RWPE1 (cell line): ENCODE results near the gene MCM10.

Experiments used
- CTCF ChIA-PET: fragments of 350-600 bp; sonication (Branson Sonifier 250); formaldehyde crosslinking; extraction: SDS; loops from one replicate; lab custom pipeline; 2021; lab: Yijun Ruan, JAX
- POLR2A ChIA-PET: fragments of 400-600 bp; formaldehyde crosslinking; extraction: SDS; loops from one replicate; lab custom pipeline; 2020; ENCODE audit warnings: antibody characterized with exemption; ENCODE audit not compliant: low non-redundant PET; lab: Yijun Ruan, JAX
- DNase-seq: peaks from one replicate; pipeline ENCODE4 v3.0.0; 2012; ENCODE audit warnings: low spot score
- H3K27ac ChIP-seq: fragments of 450-650 bp; 2 replicates; pipeline ENCODE4 v1.5.1; 2017
- TF ChIP-seq, protein P1 (sequence below): fragments of 450-650 bp; conservative IDR thresholded peaks from 2 replicates; pipeline ENCODE4 v1.5.1; 2017; ENCODE audit warnings: low read depth, mild to moderate bottlenecking

Gene MCM10

DNA sequence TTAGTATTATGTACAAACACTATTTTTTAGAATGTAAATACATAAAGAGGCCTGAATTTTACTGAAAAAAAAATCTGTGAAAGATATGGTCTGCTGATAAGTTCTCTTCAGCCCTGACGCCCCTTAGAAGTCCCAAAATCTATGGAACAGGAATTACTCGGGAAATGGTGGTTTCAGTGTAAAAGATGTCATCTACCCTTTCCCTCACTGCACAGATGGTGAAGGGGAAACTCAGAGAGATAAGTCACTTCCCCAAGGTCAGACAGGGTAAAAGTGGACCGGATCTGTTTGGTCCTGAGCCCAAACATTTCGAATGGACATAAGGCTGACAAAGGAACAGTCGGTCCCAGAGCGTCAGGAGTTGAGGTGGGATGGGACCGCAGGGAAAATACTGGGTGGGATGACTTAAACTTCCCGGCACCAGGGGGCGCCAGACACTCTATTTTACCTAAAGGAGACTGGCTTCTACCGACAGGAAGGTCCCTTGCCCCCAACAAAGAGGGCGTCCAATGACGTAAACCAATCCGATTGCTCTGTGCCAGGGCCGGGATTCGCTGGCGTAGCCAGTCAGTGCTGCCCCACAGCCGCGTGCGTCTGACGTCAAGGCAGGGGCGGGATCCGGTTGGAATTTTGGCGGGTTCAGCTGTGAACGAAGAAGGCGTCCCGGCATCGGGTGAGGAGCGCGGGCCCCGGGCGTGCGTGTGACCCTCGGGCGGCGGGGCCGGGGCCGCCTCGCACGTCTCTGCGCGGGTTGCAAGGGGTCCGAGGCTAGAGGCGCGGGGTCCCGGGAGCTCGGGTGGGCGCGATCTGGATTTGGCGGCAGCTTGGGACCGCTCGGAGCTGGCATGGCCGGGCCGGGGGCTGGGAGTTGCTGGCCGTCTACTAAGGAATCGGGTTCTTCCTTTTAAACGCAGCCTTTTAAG, at the start of gene MCM10:
TSS of gene MCM10 (plus strand) at position 625 of the 923 bp plus-strand sequence. CDS start 2,645 bp downstream, outside the sequence.
- peak; percentile 98 for DNase-seq
- POLR2A ChIA-PET: no interaction called here
- CTCF ChIA-PET: interaction anchor here (0.6 to 1.9 kb wide), 8 partner anchors 10 to 1117 kb away, joined by 3 to 9 read pairs (median 4); no protein-coding TSS in a partner anchor
- peak within 1 kb of the TSS; percentile 50 for H3K27ac ChIP-seq
- TF ChIP-seq, protein P1, sequence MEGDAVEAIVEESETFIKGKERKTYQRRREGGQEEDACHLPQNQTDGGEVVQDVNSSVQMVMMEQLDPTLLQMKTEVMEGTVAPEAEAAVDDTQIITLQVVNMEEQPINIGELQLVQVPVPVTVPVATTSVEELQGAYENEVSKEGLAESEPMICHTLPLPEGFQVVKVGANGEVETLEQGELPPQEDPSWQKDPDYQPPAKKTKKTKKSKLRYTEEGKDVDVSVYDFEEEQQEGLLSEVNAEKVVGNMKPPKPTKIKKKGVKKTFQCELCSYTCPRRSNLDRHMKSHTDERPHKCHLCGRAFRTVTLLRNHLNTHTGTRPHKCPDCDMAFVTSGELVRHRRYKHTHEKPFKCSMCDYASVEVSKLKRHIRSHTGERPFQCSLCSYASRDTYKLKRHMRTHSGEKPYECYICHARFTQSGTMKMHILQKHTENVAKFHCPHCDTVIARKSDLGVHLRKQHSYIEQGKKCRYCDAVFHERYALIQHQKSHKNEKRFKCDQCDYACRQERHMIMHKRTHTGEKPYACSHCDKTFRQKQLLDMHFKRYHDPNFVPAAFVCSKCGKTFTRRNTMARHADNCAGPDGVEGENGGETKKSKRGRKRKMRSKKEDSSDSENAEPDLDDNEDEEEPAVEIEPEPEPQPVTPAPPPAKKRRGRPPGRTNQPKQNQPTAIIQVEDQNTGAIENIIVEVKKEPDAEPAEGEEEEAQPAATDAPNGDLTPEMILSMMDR: peak; percentile 82

DNA sequence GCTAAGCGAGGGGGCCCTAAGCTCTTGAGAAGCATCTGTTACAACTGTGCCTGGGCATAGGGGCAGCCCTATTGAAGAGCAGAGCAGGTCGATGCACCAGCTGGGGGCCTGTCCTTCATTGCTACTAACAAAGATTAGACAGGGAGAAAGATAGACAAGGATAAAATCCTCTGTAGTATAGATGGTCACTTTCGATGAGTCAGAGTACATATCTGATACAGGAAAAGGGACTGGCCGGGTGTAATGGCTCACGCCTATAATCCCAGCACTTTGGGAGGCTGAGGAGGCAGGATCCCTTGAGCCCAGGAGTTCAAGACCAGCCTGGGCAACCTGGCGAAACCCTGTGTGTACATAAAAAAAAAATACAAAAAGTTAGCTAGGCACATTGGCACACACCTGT, 47.8 kb upstream of the MCM10 start:
- DNase-seq: no peak
- ChIA-PET POLR2A (no interaction called here), CTCF (no interaction called here)
- peak overlapping the region; percentile 7; the same call in 1 of the 2 replicates for H3K27ac ChIP-seq
- TF ChIP-seq, protein P1: no peak

DNA sequence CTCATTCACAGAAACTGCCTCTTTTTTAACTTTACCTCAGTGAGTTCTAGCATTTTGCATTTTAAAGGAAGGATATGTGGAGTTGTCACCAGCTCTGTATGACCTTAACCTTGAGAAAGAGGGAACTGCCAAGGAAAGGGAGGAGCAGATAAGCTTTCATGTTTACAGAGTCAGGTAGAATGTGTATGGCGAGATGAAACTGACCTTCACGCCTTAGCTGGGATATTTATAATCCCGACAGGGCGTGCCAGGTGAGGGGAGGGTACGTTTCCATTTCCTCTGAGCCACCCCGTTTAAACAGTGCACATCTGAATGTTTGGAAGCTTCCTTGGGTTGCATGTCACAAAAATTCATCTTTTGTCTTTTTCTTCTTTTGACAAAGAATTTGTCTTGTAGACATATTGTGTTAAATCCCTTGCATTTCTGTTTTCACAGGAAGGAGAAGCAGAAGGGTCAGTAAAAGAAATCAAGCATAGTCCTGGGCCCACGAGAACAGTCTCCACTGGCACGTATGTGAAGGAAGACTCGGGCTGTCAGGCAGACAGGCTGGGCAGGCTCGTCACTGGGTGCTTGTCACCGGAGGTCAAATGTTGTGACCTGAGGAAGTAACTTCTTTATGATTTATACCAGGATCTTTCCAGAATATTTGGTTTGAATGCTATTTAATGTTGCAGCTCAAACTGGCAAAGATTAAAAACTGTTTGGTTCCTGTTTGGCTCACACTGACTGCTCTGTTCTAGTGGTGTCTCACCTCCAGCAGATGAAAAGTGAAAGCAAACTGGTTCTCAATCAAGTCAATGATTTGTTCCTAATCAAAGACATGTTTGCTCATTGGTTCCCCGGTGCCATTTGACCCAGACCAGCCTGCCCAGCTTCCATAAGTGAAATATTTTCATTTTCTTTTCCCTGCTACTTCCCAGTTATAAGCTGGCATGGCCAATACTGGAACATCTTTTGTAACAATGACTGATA, 45.2 kb upstream of the MCM10 start:
- TF ChIP-seq, protein P1: no peak
- POLR2A ChIA-PET: no interaction called here
- CTCF ChIA-PET: interaction anchor here (1.7 kb wide), 1 partner anchor 16 kb away, joined by 6 read pairs; the partner anchor contains the start of gene OPTN
- H3K27ac ChIP-seq: no peak overlapping the region
- DNase-seq: no peak

DNA sequence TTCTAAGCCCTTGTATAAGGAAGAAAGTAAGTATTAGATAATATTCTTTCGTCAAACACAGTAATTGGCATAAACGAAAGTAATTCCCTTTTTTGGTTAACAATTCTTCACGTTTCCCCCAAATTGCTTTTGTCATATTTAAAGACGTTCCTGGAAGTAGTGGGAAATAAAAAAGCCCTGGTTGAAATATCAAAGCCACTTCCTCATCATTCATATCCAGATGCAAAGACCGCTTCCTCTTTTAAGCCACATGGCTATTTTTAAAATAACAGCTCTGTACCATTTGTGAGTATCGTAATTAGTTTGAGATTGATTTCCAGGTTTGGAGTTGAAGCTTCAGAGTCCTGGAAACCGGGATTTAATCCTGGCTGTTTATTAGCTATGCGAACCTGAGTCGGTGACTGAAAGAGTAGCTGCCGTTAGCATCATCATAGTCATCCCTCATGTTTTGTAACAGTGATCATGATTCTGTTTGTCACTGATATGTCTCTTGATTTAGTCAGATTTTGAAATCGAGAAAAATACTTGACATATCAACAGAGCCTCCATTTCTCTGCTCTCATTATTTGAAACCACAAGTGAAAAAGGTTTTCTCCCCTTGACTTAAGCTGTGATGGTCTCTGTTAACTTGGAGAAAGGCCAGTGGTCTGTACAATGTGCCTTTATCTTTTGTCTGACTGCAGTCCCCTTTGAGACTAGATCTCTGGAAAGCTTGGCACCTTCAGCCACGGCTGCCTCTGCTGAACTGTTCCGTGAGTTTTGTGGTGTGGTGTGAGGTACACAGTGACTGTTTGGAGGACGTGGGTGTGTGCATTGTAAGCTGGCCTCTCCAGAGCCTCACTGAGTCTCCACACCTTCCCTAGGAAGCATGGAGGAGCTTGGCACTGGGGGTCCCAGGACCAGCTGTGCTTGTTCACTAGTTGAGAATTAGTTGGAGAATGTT, 43.2 kb upstream of the MCM10 start:
- TF ChIP-seq, protein P1: no peak
- no peak overlapping the region for H3K27ac ChIP-seq
- no peak for DNase-seq
- POLR2A ChIA-PET: interaction anchor here (0.9 kb wide), 1 partner anchor 182 kb away, joined by 3 read pairs; the partner anchor contains the start of gene PHYH
- CTCF ChIA-PET: interaction anchor here (0.5 to 0.6 kb wide), 2 partner anchors 88 to 184 kb away, joined by 4 to 8 read pairs; no protein-coding TSS in a partner anchor

DNA sequence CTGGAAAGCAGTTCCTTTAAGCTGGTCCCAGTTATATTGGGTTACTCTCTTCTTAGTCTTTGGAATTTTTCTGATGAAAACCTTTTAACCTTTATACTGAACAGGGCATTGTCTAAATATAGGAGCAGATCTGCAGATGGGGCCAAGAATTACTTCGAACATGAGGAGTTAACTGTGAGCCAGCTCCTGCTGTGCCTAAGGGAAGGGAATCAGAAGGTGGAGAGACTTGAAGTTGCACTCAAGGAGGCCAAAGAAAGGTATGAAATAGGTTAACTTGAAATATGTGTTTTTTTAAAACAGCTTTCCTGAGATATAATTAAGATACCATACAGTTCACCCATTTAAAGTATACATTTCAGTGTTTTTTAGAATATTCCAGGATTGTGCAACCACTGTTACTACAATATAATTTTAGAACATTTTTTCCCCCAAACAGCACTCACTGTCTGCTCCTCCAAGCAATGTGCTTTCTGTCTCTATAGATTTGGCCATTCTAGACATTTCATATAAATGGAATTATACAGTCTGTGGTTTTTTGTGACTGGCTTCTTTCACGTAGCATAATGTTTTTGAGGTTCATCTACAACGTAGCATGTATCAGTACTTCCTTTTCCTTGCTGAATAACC, 42.5 kb upstream of the MCM10 start:
- TF ChIP-seq, protein P1: no peak
- CTCF ChIA-PET: interaction anchor here (0.5 kb wide), 1 partner anchor 87 kb away, joined by 8 read pairs; no protein-coding TSS in a partner anchor
- DNase-seq: no peak
- no peak overlapping the region for H3K27ac ChIP-seq
- POLR2A ChIA-PET: interaction anchor here (0.9 kb wide), 1 partner anchor 181 kb away, joined by 3 read pairs; the partner anchor contains the start of gene PHYH
